Effector memory CD4-positive, alpha-beta T cell (primary cell): ENCODE results near the gene ST6GALNAC4.

Source experiments
- DNase-seq, 3 donors: peaks; one replicate each; pipeline ENCODE4 v3.0.0-alpha.2; 2020
- H3K27ac ChIP-seq: 2 replicates; pipeline ENCODE4 v1.7.0; 2013; ENCODE audit warnings: mild to moderate bottlenecking, low read length, moderate library complexity; ENCODE audit not compliant: insufficient read depth, poor library complexity, severe bottlenecking
- H3K27me3 ChIP-seq: replicated peaks from 2 replicates; pipeline ENCODE4 v1.7.0; 2013; ENCODE audit warnings: mild to moderate bottlenecking, low read length; ENCODE audit not compliant: insufficient read depth, control insufficient read depth, poor library complexity, severe bottlenecking
- H3K36me3 ChIP-seq: 2 replicates; pipeline ENCODE4 v1.7.0; 2013; ENCODE audit warnings: mild to moderate bottlenecking, low read length, moderate library complexity; ENCODE audit not compliant: control insufficient read depth, insufficient read depth
- H3K4me1 ChIP-seq: 2 replicates; pipeline ENCODE4 v1.7.0; 2013; ENCODE audit warnings: low read length, mild to moderate bottlenecking; ENCODE audit not compliant: control insufficient read depth, insufficient read depth, poor library complexity, severe bottlenecking
- H3K4me3 ChIP-seq: 2 replicates; pipeline ENCODE4 v1.7.0; 2013; ENCODE audit warnings: low read length, low read depth, mild to moderate bottlenecking; ENCODE audit not compliant: insufficient read depth, poor library complexity, severe bottlenecking
- H3K9me3 ChIP-seq: 2 replicates; pipeline ENCODE4 v1.7.0; 2013; ENCODE audit warnings: mild to moderate bottlenecking, low read length, moderate library complexity; ENCODE audit not compliant: control insufficient read depth

Gene ST6GALNAC4

DNA sequence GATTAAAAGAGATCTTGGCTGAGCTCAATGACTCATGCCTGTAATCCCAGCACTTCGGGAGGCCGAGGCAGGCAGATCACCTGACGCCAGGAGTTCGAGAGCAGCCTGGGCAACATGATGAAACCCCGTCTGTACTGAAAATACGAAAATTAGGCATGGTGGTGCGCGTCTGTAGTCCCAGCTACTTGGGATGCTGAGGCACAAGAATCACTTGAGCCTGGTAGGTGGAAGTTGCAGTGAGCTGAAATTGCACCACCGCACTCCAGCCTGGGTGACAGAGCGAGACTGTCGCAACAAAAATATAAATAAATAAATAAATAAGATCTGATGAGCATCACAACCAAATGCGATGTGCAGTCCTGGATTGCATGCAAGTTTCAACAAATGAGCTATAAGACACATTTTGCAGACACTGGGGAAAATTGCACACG lies 53.6 kb downstream of the ST6GALNAC4 start:
- Histone ChIP-seq H3K9me3 (no peaks in the 10 kb centered on the region), H3K27me3 (no peaks in the 10 kb centered on the region), H3K4me1 (peaks cover 29% of the 10 kb centered on the region), H3K36me3 (no peaks in the 10 kb centered on the region), H3K4me3 (no peak overlapping the region), H3K27ac (no peak overlapping the region)
- no peak for DNase-seq

DNA sequence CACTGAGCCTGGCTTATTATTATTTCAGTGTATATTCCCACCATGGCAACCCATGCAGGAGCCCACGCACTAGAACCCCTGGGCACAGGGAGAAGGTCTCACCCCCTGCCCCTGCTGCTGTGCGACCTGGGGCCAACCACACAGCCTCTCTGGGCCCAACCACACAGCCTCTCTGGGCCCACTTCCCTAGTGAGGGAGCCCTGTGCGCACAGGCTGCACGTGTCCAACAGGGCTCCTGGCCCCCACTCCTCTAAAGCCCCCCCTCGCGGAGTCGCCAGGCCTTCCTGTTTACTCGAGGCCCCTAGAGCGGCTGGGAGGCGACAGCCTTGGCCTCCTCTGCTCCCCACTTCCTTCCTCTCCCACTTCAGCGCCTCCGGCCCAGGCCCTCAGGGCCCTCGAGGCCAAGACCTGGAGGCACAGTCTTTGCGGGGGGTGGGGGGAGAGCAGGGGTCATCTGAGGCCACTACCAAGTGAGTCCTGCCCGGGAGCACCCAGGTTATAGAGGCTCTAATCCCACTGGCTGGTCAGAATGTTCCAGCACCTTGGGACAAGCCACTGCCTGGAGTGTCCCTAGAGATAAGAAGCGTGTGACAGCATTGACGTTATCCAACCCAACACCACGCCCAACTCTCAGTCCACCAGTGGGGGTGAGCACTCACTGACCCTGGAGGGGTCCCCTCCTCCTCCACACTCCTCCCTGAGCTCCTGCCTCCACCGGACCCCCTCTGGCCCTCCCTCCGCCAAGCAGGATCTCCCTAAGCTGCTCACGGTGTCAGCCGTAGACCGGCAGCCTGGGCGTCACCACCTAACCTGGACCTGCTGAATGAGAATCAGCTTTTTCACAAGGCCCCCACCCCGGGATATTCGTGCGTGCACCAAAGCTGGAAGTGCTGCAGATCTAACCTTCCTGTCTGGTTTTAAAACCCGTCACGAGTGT lies 54.5 kb downstream of the ST6GALNAC4 start:
- no peaks in the 10 kb centered on the region for H3K9me3 ChIP-seq
- peak overlapping the region; percentile 60 for H3K27ac ChIP-seq
- peaks cover 29% of the 10 kb centered on the region for H3K4me1 ChIP-seq
- no peaks in the 10 kb centered on the region for H3K27me3 ChIP-seq
- H3K36me3 ChIP-seq: no peaks in the 10 kb centered on the region
- no peak overlapping the region for H3K4me3 ChIP-seq
- peak; percentile 17 to 24 (median 23) for DNase-seq

DNA sequence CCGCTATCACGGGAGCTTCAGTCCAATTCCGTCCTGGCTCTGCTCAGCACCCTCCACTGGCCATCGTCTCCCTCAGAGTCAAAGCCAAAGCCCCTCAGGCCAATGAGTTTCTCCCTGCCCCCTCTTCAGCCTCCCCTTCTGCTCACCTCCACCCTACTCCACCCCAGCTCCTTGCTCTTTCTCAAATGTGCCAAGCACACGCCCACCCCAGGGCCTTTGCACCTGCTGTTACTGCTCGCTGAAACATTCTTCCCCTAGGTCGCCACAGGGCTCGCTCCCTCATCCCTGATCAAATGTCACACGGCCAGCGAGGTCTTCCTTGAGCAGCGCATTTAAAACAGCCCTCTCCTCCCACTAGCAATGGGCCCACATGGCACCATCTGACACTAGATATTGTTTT lies 56.1 kb downstream of the ST6GALNAC4 start:
- Histone ChIP-seq H3K27me3 (no peaks in the 10 kb centered on the region), H3K36me3 (no peaks in the 10 kb centered on the region), H3K9me3 (no peaks in the 10 kb centered on the region), H3K4me3 (no peak overlapping the region), H3K4me1 (peaks cover 35% of the 10 kb centered on the region), H3K27ac (no peak overlapping the region)
- no peak for DNase-seq

DNA sequence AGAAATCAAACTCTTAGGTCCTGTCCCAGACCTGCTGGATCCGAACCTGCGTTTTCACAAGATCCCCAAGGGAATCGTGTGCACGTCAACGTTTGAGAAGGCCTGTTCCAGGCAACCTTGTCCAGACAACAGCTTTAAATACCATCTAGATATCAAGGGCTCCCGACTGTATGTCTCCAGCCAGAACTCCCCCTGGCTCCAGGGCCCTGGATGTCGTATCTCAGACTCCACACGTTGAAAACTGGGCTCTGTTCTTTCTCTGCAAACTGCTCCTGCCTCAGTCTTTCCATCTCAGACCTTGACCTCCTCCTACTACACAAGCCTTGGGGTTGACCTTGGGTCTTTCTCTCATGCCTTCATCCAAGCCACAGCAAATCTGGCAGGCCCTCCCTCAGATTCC lies 56.6 kb downstream of the ST6GALNAC4 start:
- no peak overlapping the region for H3K27ac ChIP-seq
- H3K4me3 ChIP-seq: no peak overlapping the region
- no peaks in the 10 kb centered on the region for H3K36me3 ChIP-seq
- DNase-seq: no peak
- no peaks in the 10 kb centered on the region for H3K27me3 ChIP-seq
- H3K9me3 ChIP-seq: no peaks in the 10 kb centered on the region
- peaks cover 33% of the 10 kb centered on the region for H3K4me1 ChIP-seq

DNA sequence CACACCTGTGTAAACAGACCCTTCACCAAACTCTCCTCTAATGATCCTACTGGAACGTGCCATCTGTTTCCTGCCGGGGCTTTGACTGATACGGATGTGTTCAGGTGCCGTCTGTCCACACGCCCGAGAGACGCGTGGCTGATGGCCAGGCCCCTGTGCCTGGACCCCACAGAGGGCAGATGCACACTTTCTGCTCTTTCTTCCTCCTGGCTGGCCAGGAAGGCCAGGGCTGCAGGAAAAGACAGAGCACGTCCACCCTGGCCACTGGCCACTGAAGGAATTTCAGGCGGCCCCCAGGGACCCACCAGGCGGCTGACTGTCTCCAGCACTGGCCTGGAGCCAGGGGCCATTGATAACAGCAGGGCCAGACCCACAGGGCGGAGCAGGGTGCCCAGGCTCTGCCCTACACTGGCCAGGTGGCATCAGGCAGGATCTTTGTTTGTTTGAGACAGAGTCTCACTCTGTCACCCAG lies 58.8 kb downstream of the ST6GALNAC4 start:
- no peaks in the 10 kb centered on the region for H3K27me3 ChIP-seq
- no peak for DNase-seq
- no peak overlapping the region for H3K4me3 ChIP-seq
- H3K4me1 ChIP-seq: peaks cover 41% of the 10 kb centered on the region
- H3K9me3 ChIP-seq: no peaks in the 10 kb centered on the region
- no peak overlapping the region for H3K27ac ChIP-seq
- no peaks in the 10 kb centered on the region for H3K36me3 ChIP-seq
